Measurements from ENCODE around the gene ABCA13.
"Not testable (repeated sequence)": the region's sequence is repeated elsewhere in the genome, so short reads cannot be mapped to it uniquely, and the experiment has no call there.

Gene ABCA13, protein sequence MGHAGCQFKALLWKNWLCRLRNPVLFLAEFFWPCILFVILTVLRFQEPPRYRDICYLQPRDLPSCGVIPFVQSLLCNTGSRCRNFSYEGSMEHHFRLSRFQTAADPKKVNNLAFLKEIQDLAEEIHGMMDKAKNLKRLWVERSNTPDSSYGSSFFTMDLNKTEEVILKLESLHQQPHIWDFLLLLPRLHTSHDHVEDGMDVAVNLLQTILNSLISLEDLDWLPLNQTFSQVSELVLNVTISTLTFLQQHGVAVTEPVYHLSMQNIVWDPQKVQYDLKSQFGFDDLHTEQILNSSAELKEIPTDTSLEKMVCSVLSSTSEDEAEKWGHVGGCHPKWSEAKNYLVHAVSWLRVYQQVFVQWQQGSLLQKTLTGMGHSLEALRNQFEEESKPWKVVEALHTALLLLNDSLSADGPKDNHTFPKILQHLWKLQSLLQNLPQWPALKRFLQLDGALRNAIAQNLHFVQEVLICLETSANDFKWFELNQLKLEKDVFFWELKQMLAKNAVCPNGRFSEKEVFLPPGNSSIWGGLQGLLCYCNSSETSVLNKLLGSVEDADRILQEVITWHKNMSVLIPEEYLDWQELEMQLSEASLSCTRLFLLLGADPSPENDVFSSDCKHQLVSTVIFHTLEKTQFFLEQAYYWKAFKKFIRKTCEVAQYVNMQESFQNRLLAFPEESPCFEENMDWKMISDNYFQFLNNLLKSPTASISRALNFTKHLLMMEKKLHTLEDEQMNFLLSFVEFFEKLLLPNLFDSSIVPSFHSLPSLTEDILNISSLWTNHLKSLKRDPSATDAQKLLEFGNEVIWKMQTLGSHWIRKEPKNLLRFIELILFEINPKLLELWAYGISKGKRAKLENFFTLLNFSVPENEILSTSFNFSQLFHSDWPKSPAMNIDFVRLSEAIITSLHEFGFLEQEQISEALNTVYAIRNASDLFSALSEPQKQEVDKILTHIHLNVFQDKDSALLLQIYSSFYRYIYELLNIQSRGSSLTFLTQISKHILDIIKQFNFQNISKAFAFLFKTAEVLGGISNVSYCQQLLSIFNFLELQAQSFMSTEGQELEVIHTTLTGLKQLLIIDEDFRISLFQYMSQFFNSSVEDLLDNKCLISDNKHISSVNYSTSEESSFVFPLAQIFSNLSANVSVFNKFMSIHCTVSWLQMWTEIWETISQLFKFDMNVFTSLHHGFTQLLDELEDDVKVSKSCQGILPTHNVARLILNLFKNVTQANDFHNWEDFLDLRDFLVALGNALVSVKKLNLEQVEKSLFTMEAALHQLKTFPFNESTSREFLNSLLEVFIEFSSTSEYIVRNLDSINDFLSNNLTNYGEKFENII (N-terminal part only)

GRCh38 chr7:48171202-48171601, at the start of gene ABCA13:
Gene ABCA13, plus strand, starts transcription at chr7:48171458. Its CDS starts 26 bp downstream, at chr7:48171484.
- DNase-seq, result peak; percentile 38

GRCh38 chr7:48126037-48126436, 45.2 kb upstream of the ABCA13 start:
- DNase-seq, result no peak

GRCh38 chr7:48130658-48131108, 40.6 kb upstream of the ABCA13 start:
- peak; percentile 63 for DNase-seq

DNA sequence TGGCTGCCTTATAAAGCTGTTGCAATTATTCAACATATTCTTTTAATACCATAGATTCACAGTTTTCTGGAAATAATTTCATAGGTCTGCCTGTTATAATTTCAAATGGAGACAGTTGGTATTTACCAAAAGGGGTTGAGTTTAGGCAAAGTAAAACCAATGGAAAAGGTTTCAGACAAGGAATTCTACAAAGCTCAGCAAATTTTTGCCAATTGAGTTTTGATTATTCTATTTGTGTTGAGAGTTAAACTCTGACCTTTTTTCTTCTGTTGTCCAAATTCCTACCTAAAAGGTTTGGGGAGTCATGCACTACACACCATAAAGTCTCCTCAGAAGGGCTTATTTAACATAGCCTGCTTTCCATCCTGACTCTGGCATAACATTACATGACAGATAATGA, 38.5 kb upstream of the ABCA13 start:
- no peak for DNase-seq

- DNase-seq, result peak; percentile 6
These were observed 31.8 kb upstream of the ABCA13 start for GRCh38 chr7:48139459-48139858.

DNA sequence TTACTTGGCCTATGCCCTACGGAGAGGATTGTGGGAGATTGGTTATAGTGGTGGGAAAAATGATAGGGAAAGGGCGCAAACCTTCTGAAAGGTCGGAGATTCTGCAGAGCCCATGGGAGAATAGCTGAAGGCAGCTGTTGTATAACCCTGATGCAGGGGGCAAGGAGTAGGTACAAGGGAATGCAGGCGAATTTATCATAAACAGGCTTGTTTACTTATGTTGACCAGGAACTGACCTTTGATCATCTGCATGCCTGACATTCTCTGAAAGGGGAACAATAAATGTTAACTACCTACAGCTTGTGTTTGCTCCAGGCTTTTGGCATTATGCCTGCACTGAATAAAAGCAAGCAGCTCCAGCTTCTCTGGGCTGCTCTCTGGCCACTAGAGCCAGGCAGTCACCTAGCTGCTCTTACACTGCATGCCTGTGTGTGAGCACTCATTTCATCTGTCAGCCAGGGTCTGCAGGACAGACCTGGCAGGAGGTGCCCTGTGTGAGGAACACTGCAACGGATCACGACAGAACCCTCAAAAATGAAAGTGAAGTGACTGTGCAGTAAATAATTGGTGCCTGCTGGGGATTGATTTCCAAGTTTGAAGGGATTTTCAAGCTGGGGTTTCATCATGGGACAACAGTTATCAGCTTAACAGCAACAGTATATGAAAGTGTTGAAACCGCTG, 31.1 kb upstream of the ABCA13 start:
- no peak for DNase-seq

DNA sequence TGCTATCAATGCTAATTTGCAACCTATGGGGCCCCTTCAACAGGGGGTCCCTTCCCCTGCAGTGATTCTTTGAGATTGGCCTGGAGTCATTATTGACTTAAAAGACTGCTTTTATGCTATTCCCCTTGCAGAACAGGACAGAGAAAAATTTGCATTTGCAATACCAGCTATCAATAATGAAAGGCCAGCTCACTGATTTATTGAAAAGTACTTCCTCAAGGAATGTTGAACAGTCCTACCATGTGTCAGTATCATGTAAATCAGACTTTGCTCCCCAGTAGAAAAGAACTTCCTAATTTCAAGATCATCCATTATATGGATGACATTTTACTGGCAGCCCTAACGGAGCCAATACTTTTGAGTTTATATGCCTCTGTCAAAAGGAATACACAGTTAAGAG, 29.7 kb upstream of the ABCA13 start:
- no peak for DNase-seq

GRCh38 chr7:48144291-48144768, 26.9 kb upstream of the ABCA13 start:
- no peak for DNase-seq

DNA sequence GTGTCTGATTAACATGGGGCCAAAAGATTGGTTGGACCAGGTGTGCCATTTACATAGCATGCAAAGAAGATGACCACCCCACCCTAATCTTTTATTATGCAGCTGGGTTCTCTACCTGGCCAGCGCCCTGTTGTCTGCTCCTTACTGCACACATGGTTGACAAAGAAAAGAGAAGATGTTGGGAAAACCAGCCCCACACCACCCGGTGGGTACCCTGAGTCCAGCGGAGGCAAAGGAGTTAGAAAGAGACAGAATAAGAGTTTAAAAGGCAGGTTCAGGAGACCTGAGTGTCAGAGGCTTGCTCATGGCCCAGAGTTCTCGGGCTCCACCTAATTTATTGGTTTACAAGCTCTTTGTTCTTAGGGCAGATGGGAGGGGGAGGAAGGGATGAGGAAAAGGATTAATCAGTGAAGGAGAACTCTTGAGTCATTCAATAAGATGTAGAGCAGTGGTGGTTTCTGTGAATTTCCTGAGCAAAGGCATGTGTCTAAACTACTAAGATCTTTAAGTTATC, 24.1 kb upstream of the ABCA13 start:
- DNase-seq, result no peak

GRCh38 chr7:48147690-48148089, 23.6 kb upstream of the ABCA13 start:
- not testable (repeated sequence) for DNase-seq

GRCh38 chr7:48148311-48148710, 22.9 kb upstream of the ABCA13 start:
- no peak for DNase-seq

- DNase-seq, result no peak
These were observed 22.2 kb upstream of the ABCA13 start for GRCh38 chr7:48149058-48149457.

GRCh38 chr7:48150086-48150485, 21.2 kb upstream of the ABCA13 start:
- DNase-seq, result no peak

GRCh38 chr7:48154792-48155413, 16.4 kb upstream of the ABCA13 start:
- DNase-seq, result peak; percentile 30

GRCh38 chr7:48158404-48158803, 12.9 kb upstream of the ABCA13 start:
- DNase-seq, result no peak

- no peak for DNase-seq
These were observed 9.7 kb upstream of the ABCA13 start for GRCh38 chr7:48161407-48162125.

- no peak for DNase-seq
These were observed 6.1 kb upstream of the ABCA13 start for GRCh38 chr7:48165157-48165556.

DNA sequence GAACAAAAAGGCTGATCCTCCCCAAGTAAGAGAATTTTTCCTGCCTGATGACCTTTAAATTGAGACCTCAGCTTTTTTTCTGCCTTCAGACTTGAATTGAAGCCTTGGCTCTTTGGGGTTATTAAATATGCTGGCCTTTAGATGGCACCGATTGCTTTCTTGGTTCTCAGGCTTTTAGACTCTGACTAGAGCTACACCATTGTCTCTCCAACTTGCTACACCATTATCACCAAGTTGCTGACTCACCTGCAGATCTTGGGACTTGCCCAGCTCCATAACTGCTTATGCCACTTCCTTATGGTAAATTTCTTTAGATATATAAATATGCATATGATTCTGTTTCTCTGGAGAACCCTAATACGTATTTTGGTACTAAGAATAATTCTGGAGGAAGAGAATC, 3.1 kb upstream of the ABCA13 start:
- peak; percentile 4 for DNase-seq

GRCh38 chr7:48170506-48170905, 752 bp upstream of the ABCA13 start:
- DNase-seq, result peak; percentile 85

DNA sequence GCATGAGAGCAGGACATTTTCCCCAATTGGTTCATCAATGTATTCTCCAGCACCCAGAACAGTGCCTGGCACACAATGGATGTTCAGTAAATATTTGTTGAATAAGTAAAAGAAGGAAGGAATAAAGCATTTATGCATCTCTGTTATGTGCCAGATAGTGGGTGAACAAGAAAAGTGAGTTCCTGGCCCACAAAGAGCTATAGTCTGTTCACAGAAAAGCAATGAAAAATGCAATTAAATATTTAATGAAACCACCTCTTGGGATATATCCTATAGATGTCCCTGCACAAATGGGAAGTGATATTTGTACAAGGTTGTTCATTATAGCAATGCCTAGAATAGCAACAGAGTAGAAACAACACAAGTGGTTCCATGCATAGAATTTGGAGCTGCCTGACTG, 2.1 kb downstream of the ABCA13 start:
- no peak for DNase-seq
